ENCODE data around the gene NSUN2.

The NSUN2 gene

DNA sequence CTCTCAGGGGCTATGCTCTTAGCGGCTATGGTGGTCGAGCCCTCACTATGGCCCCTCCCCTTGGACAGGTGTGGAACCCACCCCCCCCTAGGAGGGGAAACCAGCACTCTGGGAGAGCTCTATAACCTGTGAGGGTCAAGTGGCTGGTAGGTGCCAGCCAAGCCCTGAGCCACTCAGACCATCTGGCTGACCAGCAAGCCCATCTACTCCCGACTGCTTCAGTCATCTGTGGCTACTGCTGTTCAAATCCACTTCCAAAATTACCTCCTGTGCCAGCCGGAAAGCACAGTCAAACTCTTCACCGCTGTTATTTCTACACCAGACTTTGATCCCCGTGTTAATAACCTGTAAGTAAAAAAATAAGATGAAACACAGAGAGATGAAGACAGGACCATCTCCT, 28.5 kb downstream of the NSUN2 start:
- no peak for DNase-seq (ENCODE audit: low spot score)

DNA sequence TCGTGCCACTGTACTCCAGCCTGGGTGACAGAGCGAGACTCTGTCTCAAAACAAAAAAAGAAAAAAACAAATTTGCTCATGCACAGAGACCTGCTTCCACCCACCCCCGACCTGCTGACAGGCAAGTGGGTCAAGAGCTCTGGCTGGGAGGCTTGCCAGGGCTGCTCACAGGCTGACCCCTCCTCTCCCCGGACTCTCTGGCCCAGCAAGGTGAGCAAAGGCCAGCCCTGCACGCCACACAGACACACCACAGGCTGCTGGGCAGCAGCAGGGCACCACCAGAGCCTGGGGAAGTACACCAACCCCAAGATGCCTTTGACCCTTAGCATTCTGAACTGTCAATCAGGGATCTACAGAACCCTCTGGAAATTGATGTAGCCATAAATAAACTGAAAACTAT, 29.2 kb downstream of the NSUN2 start:
- no peak for DNase-seq (ENCODE audit: low spot score)

DNA sequence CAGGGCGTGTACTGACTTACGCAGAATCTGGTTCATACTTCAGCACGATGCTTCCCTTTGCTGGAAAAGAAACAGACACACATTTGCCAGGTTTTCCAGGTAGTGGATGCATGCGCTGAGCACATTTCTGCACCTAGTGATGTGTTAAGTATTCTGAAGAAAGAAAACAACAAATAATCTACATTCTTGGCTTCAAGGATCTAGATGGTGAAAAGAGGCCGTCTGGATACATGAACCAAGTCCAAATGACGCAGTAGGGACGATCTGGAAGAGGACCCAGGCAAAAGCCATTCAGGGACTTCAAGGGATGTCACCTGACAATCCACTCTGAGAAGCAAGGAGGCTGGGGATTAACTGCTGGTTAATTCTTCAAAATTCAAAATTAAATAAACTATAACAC, 30.4 kb downstream of the NSUN2 start:
- DNase-seq (ENCODE audit: low spot score): no peak

DNA sequence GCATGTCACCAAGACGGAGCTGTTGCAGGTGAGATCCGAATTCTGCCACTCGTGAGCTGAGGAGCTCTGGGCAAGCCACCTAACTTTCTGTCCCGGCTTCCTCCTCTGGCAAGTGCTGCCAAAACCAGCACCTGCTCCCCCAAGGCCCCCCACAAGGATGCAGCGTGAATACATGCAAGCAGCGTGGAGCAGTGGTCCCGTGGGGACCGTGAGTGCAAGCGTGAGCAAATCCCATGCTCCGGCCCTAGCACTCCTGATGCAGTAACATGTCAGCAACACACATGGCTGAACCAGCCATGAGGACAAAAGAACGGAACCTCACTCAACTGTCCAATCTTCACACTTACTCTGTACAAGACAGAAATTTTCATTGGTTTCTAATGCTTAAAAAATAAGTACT, 31.0 kb downstream of the NSUN2 start:
- DNase-seq (ENCODE audit: low spot score): no peak

DNA sequence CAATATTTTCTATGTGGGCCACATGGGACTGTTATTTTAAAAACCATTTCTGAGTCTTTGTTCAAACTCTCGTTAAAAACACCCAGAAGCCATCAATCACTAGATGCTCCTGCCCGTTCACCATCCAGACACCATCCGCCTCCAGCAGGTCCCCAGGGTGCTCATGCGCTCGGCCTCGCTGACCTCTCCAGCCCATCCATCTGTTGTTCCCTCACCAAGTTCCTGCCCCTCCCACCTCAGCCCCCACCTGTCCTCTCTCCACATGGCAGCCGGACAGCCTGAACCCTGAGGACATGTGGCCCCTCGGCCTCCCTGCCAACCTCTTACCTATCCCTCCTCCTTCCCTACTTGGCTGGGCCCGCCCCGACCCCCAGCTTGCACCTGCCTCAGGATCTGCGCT, 31.6 kb downstream of the NSUN2 start:
- DNase-seq (ENCODE audit: low spot score): no peak

DNA sequence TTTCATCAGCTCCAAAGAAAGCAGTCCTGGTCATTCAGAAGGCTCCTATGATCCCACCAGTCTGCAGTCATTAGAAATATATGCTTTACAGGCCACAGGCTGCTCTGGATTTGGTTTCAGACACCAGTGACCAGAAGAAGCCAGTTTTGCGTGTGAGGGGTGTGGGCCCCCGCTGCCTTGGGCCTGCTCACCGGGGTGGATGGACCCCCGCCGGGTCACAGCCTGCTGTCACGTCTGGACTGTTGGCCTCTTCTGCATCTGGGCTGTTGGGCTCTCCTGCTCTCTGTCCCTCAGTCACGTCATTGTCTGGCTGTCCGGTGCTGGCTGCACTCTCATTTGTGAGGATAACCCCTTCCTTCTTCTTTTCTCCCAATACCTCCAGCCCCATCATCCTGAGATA, 33.1 kb downstream of the NSUN2 start:
- no peak for DNase-seq (ENCODE audit: low spot score)

DNA sequence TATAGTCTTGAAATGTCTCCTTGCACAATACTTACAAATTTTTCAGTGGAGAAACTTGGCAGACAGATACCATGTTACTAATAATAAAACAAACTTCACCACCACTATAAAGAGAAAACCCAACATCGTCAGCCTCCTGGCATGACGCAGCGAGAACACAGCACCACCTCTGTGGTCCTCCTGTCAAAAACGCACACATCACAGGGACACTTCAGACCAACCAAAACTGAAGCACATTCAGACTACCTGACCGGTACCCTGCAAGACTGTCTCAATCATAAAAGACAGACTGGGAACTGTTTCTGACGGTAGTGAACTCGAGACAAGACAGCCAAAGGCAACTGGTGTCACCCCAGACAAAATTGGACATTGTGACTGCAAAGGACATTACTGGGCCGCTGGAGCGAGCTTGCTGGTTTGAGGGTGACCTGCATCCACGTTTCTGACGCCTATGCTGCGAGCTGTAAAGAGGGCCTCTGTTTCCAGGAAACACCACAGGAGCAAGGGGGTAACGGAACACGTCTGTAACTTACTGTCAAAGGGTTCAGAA, 34.4 kb downstream of the NSUN2 start:
- DNase-seq (ENCODE audit: low spot score): no peak

DNA sequence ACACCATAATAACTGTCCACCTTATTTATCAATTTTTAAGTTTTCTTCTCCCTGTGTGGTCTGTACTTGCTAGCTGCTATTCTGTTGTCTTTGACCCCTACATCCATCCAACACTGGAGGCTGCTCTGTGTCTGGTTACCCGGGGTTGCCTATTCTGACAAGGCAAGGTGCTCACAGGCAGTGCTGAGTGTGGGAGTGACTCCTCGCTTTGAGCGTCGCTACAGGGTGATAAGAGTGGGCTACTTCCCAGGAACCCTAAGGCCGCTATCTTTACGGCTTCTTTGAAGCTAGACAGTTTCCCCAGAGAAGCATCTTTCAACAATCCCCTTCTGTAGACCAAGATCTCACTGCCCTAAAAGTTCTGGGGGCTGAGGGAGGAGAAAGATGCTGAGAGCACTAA, 35.3 kb downstream of the NSUN2 start:
- no peak for DNase-seq (ENCODE audit: low spot score)

DNA sequence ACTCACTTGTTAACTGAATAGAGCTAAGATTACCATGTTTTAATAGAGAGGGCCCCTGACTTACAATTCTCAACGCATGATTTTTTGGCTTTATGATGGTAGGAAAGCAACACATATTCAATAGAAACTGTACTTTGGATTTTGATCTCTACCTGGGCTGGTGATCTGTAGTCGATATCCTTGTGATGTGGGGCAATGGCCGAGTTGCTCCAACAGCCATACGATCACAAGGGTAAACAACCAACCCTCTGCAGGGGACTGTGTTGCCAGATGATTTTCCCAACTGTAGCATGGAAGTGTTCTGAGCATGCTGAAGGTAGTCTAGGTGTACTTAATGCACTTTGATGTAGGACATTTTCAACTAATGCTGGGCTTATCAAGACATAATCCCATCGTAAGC, 36.5 kb downstream of the NSUN2 start:
- DNase-seq (ENCODE audit: low spot score): no peak

DNA sequence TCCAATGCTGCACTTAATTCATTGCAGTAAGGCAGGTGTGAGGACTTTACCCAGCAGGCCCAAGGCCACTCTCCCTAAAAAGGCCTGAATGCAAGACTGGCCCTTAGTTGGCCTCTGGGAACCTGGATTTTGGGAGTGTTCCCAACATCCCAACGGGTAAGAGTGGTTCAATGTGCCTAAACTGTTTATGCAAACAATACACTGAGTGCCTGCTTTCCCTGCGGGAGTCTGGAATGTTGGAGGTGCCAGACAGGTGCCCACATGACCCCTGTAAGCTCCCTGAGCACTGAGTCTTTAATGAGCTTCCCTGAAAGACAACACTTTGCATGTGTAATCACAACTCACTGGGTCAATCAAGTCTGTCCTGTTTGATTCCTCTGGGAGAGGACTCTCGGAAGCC, 37.4 kb downstream of the NSUN2 start:
- DNase-seq (ENCODE audit: low spot score): no peak

DNA sequence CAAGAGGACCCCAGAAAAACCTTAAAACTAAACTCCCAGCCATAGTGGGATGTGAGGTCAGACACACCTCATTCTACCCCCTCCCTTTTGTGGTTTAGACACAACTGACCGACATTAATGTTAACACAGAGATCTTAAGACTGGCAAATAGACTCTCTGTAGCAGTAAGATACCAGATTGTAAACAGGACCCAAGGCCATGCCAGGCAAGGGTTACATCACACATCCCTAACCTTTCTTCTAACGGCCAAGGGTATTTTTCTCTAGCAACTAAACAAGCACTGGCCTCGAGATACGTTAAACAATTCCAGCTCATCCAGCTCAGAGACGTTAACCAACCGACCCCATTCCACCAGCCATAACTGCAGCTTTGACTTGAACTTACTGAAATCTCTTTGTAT, 38.8 kb downstream of the NSUN2 start:
- DNase-seq (ENCODE audit: low spot score): no peak

DNA sequence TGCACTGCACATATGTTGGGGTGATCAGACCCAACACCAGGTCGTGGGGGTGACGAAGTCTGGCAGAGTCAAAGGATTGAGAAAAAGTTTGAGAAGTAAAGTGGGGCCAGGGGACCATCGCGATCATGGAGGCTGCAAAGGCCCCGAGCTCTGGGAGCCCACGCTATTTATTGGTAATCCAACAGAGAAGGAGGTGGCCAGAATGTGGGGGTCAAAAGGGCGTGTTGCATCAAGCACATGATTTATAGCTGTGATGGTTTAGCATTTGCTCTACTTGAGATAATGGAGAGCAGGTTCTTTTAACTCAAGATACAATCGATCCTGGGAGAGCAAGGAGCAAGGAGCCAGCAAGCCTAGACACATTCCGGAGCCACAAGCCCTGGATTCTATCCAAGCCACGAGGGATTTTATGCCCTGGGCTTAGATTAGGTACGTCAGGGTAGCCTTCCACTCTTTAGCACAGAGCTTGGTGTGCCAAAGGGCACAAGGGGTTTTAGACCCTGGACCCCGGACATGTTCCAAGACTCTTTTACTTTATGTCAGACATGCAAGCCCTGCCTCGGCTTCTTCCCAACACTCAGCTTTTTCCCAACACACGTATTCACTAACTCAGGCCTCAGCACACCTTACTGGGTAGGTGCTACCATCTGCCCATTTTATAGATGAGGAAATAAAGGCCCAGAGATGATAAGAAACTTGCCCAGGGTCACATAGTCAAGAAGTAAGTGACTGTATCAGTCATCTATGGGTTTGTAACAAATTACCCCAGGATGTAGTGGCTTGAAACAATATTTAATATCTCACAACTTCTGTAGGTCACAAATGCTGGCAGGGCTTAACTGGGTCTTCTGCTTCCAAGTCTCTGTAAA, 39.5 kb downstream of the NSUN2 start:
- no peak for DNase-seq (ENCODE audit: low spot score)

DNA sequence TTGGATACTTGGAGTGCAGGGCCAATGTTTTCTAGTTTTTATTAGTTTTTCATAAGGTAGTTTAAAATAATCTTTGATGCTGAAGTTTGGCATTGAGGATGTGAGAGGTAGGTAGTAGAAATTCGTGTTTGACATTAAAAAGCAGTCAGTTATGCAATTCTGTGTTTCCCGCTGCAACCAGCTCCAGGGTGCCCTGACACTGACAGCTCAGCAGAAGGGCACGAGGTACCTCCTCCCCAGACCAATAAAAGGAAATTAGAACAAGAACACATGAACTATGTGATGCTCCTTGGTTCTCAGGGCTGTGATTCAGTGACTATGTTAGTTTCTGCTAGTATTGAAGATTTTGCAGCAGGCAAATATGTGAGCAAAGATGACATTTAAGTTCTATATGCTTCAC, 40.2 kb downstream of the NSUN2 start:
- no peak for DNase-seq (ENCODE audit: low spot score)

DNA sequence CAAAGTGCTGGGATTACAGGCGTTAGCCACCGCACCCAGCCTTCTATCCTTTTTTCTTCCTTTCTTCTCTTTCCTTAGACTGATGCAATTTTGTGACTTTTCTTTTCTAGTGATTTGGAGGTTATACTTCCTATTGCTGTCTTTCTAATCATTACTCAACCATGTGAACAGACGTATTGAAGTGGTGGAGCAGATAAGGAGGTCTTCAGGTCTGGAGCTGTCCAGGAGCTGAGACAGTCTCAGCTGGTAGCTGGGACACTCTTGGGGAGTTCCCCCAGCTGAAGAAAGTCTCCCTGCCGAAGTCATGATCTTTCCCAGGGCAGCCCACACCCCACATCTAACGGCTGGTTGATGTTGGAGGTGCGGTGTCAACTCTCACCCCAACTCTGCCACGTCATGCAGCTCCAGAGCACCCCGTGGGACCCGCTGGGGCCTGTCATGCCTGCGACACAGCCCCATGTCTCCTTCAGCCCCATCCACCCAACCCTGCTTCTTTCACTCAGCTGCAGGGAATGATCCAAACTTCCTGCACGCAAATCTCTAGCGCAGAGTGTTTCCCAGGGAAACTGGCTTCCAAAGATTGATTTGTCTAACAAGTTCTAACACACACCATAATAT, 41.1 kb downstream of the NSUN2 start:
- no peak for DNase-seq (ENCODE audit: low spot score)

DNA sequence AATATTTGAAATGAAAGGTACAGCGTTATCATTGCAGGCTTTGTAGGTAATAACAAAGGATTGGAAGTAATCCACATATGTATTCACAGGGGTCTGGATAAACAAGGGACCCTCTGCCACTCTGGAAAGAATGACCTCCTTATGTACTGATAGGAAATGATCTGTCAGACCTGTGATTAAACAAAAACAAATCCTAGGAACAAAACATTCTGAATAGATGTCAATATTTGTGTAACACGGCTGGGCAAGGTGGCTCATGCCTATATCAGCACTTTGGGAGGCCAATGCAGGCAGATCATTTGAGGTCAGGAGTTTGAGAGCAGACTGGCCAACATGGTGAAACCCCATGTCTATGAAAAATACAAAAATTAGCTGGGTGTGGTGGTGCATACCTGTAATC, 42.3 kb downstream of the NSUN2 start:
- DNase-seq (ENCODE audit: low spot score): no peak

DNA sequence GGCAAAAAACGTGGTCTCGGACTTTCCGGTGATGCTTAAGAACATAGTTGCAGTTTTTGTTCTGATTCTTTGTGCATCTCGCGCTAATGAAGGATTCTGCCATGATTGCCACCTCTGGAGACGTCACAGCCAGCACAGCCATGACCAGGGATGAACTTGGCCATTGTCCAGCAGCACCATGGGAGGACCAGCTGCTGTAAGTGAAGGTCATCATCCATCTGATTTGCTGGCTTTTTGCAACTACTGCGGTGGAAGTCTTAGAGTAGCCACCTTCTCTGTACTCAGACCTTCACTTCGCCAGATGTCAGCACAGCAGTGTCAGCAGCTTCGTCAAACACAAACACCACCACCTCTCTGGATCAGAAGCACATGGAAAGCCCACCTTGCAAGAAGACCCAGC, 45.7 kb downstream of the NSUN2 start:
- no peak for DNase-seq (ENCODE audit: low spot score)

DNA sequence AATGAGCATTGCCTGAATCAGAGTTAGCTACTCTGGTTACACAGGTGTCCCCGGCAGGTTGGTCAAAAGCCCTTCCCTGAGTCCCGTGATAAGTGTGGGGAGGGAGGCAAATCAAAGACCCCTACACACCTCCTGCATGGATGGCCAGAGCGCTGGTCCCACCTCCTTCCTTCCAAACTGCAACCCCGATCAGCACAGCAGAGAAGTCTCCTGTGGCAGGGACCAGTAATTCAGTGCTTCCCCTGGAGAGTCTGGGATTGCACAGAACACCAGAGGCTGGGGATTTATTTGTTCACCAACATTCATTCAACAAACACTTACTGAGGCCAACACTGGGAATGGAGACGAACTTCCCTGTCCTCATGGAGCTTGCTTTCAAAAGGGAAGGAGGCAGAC, 46.2 kb downstream of the NSUN2 start:
- DNase-seq (ENCODE audit: low spot score): no peak

DNA sequence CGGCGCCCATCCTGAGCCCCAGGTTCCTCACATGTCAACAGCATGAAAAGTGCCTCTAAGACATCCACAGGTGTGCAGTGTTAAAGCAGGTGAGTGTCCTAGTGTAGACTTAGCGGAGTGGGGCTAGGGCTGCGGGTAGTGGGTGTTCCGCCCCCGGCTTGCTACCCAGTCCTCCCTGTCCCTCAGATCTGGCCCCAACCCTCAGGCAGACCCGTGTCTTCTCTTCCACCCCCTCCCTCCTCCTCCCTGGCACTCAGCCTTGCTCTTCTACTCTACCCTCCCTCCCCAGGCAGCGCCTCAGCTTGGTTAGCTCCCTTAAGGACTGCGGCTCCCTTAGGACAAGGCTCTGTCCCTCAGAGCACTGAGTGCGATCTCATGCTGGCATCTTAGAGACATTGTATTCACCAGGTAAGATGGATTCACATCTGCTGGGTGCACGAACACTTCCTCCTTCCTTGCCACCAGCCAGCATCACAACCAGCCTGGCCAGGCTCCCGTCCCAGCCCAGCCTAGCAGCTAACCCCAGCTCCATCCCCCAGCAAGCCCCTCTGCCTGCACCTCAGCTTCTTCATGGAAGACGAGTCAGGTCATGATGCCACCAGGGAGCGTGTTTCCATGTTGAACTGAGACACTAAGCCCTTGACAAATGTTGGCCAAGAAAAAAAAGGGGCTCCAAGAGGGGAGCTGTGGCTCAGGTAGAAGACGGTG, 46.8 kb downstream of the NSUN2 start:
- DNase-seq (ENCODE audit: low spot score): no peak

DNA sequence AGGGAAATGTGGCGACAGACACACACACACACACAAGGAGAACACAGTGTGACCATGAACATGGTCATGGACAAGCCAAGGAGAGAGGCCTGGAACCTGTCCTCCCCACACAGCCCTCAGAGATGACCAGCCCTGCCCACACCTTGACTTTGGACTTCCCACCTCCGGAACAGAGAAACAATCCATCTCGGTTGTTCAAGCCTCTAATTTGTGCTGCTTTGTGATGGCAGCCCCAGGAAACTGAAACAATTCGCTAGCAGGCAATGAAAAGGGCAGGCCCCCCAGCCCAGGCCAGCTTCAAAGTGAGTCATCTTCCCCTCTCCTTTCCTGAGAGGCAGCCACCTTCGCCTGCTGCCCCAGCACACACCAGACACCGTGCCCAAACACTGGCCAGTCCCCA, 47.7 kb downstream of the NSUN2 start:
- no peak for DNase-seq (ENCODE audit: low spot score)

DNA sequence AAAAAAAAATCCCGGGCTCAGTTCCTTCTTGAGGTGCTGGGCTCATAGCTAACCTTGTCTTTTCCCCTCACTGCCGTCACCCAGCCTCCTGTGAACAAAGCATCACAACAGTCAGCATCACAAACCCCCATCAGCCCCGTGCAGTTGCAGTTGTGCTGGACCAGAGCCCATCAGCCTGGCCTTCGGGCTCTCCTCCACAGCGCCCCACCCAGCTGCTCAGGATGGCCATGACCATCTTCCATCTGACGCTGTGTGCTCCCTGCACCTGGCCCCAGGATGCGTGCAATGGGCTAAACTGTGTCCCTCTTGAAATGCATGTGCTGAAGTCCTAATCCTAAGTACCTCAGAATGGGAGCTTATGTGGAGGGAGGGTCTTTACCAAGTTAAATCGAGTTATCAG, 48.1 kb downstream of the NSUN2 start:
- peak; percentile 2 for DNase-seq (ENCODE audit: low spot score)

DNA sequence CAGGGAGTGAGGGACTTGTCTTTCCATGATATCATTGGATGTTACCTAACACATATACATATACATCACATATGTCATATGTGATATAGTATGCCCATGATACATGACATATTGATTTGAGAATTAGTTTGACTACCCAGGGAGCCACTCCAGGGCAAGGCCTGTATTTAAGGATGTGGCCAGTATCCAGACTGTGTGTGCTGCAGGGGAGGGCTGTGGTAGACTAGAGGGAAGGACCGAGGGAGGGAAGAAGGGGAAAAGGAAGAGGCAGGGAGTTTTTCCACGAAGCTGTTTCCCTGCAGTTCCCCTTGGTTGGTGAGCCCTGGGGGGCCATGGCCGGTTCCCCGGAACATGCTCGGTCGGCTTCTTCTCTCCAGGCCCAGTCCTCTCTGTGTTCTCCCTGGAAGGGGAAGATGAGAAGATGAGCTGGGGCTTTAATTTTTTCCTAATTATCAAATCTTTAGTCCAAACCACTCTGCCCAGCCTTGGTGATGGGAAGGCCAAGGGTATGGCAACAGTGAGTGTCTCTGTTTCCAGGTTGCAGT, 48.7 kb downstream of the NSUN2 start:
- no peak for DNase-seq (ENCODE audit: low spot score)

DNA sequence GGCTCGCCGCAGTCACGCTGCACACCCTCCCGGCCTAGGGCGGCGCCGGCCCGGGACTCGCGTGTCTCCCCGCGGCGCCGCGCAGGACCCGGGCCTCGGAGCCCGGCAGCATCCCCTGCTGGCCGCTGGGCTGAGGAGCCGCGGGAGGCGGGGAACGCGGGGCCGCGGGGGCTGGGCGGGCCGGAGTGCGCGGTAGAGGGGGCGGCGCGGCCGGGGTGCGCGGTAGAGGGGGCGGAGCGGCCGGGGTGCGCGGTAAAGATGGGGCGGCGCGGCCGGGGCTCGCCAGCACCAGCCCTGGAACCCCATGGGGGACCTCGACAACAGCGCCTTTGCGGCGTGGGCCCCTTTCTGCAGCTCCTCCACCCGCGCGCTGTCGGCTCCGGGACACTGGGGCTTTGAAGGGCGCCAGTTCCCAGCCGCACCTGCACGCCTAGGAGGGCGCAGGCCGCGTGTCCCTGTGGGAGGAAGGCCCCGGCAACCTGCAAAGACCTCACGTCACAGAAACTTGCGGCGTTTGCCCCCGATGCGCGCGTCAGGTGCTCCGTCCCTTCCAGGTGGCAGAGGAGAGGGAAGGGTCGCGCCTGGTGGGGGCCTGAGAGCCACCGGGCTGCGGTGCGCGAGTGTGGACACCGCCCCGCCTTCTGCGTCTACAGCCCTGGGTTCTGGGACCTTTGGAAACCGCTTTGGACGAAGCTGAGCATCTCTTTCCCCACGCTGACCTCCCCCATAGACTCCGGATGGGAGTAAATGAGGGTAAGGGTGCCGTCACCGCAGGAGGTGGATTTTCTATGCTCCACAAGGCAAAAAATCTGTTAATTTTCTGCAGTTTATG, 49.6 kb downstream of the NSUN2 start:
- DNase-seq (ENCODE audit: low spot score): peak; percentile 57

All from D341Med (cell line).